HG02759 (cell line): Measurements from ENCODE around the gene HAUS1.
A peak's percentile ranks its signal among the peaks of the same experiment; 100 is the strongest.

ENCODE experiments used
- ATAC-seq: cut with Tn5 transposase; IDR thresholded peaks from one replicate; pipeline ENCODE4 v1.9.1; 2021; ENCODE audit warnings: mild to moderate bottlenecking, moderate library complexity; ENCODE audit not compliant: unreplicated experiment

Gene HAUS1

GRCh38 chr18:46104128-46104911 is at the start of gene HAUS1:
TSS of gene HAUS1 (plus strand) at chr18:46104385. CDS start at chr18:46104412, 27 bp downstream.
- ATAC-seq: peak; percentile 95

DNA sequence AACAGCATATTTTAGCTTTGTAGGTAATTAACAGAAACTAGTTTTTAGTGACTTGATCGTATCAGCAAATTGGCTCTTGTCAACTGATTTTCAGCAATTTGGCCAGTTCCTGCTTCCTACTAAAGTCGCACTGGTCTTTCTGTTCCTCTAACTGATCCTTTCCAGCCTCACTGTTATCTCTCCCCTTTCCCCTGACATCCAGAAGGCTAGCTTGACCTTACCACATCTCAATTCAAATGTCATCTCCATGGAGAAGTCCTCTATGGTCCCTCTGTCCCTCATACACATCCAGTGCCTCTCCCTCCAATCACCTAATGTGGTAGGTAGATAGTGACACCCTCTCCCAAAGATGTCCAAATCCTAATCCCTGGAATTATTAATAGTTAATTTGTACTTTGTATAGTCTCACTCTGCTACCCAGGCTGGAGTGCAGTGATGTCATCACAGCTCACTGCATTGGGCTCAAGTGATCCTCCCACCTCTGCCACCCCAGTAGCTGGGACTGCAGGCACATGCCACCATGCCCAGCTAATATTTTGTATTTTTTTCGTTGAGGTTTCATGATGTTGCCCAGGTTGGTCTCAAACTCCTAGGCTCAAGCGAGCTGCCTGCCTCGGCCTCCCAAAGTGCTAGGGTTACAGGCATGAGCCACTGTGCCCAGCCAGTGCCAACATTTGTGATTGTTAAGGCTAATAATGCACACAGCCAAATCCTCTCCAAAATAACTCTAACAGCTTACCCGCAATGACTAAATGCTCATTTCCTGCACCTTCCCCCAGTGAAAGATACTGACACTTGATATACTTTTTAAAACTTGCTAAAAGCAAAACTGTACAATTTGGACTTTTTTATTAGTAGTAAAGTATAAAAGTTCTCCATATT is 49.0 kb upstream of the HAUS1 start:
- ATAC-seq: no peak

- no peak for ATAC-seq
Observed at GRCh38 chr18:46055838-46056230, 48.4 kb upstream of the HAUS1 start.

GRCh38 chr18:46060359-46060841 is 43.8 kb upstream of the HAUS1 start:
- ATAC-seq: no peak

GRCh38 chr18:46061387-46061786 is 42.8 kb upstream of the HAUS1 start:
- ATAC-seq: no peak

DNA sequence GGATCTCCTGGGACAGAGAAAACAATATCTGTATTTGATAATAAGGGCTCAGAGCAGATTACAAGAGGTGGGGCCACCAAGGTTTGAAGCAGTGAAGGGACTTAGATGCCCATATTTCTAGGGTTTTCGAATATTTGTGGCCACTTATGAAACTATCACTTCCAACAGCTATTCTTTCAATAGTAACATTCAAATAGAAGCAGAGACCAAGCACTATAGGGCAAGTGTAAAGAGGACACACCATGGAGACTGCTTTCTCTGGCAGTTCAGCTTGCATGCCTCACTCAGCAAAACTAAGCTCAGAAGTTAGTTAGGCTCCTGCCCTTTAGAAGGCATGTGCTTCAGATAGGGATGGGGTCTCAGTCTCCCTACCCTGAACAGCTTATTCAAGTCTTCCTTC is 42.4 kb upstream of the HAUS1 start:
- ATAC-seq: no peak

GRCh38 chr18:46062781-46063180 is 41.4 kb upstream of the HAUS1 start:
- ATAC-seq: no peak

DNA sequence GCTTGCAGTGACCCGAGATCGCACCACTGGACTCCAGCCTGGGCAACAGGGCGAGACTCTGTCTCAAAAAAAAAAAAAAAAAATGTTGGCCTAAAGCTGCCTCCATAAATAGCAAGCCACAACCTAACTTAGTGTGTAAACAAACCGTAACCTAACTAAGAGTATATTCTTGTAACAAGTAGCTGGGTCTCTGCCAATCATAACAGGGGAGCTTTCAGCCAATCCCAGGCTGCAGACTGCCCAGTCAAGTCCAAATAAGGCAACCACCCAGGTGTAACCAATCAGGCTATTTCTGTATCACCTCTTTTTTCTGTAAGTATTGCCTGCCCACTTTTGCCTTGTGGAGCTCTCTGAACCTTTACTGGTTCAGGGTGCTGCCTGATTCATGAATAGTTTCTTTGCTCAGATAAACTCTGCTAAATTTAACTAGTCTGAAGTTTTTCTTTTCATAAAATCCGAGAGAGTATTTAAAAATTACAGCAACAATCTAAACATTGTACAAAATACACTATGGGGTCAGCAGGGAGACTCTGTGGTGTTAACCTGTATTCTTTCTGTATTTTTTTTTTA is 36.7 kb upstream of the HAUS1 start:
- ATAC-seq: no peak

DNA sequence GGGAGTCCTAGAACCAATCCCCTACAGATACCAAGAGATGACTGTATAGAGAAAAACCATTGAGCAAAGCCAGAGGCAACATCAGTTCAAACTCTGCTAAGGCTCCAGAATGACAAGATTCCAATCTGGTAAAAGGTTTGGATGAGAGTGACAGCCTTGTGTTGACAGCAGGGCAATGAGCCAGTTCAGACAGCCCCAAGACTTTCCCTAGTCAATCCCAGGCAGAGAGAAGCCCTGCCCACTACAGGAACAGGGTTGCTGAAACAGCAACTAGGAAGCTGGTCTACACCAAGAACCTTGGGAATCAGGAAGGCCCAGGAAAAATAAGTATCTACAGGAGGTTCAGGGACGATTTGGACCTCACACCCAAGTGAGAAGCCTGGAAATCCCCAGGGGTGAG is 35.4 kb upstream of the HAUS1 start:
- ATAC-seq: no peak

- ATAC-seq: no peak
Observed at GRCh38 chr18:46069524-46069923, 34.7 kb upstream of the HAUS1 start.

GRCh38 chr18:46070232-46070631 is 34.0 kb upstream of the HAUS1 start:
- ATAC-seq: no peak

- ATAC-seq: peak; percentile 12
Observed at GRCh38 chr18:46070815-46071652, 33.2 kb upstream of the HAUS1 start.

DNA sequence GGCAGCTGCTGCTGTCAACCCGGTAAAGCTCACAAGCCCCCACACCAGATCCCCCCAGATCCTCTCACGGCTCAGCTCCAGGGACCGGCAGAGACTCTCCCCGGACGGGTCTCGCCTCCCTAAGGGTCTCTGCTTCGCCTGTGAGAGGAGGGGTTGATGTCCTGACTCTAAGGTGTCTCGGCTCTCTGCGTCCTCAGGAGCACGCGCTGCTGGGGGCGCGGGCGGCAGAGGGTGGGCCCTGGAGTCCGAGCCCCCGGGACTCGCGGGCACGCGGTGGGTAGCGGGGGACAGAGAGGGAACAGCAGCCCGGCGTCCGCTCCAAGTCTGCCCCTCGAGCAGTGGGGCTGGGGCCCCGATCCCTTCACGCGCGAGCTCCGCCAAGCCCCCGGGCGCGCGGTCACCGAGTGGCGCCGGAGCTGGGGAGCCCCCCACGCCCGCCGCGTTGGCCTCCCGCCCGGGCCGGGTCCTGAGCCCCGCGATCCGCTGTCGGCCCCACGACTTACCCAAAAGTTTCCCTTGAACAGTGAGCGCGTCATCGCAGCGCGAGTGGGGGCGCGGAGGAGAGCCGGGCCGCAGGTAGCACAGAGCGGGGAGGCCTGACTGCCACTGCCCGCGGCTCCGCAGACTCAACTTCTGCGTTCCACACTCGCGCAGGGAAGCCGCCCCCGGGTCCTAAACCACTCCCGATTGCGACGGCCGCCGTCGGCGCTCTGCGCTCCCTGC is 32.4 kb upstream of the HAUS1 start, which contains the start of gene PSTPIP2:
TSS of gene PSTPIP2 (minus strand) at position 608 of the 723 bp plus-strand sequence. CDS start at position 536, 72 bp downstream.
- peak; percentile 74 for ATAC-seq

GRCh38 chr18:46072376-46072867 is 31.8 kb upstream of the HAUS1 start:
- no peak for ATAC-seq

- ATAC-seq: no peak
Observed at GRCh38 chr18:46072959-46073358, 31.2 kb upstream of the HAUS1 start.

- ATAC-seq: no peak
Observed at GRCh38 chr18:46073474-46074331, 30.5 kb upstream of the HAUS1 start.

DNA sequence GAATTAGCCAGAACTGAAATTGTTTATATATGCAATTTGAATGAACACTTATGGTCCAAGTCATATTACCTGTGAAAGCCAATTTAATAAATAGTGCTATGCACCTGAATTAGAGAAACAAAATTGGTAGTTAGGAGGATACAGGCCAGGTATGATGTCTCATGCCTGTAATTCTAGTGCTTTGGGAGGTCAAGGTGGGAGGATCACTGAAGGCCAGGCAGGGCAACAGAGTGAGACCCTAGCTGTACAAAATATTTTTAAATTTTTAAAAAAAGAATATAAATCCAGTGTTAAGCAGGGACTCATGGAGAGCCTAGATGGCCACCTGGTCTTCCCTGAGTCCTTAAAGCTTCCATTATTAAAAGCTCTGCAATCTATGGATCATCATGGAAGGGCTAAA is 24.8 kb upstream of the HAUS1 start:
- ATAC-seq: no peak

DNA sequence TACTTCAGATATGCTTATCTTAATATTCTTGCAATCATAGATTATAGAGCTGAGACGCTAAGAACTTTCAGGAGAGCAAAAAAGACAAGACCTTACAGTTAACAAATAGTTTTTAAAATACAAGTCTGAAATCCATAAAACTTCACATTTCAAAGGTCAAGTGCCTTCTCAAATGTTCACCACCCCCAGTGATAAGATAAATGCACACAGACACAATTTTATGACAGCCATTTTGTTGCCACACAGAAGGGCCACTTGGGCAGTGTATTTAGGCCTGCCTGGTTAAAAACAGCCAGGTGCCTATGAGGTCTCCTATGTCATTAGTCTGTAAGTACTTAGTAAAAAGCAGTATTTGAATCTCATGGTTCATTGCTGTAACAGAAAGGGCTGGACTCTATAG is 24.0 kb upstream of the HAUS1 start:
- no peak for ATAC-seq

DNA sequence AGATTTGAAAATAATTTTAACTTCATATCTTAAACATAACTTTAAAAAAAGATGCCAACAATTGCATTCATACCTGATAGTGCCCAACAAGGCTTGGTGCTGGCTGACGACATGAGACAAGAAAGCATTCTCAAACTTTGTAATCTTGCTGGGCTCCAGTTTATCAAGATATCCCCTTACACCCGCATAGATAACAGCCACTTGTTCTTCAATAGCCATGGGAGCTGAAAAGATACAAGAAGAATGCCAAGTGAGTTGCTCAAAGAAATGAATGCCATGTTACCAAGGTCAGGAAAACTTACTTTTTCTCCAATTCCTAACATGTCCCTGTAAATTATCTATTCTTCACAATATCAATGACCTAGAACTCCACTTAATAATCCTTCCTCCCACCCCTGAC is 19.8 kb upstream of the HAUS1 start:
- ATAC-seq: no peak
